HG03439 (cell line): Measurements from ENCODE around the gene KIR2DL3.
"Not testable (repeated sequence)": the region's sequence is repeated elsewhere in the genome, so short reads cannot be mapped to it uniquely, and the experiment has no call there.

Experiments used
- ATAC-seq: cut with Tn5 transposase; IDR thresholded peaks from one replicate; pipeline ENCODE4 v1.9.1; 2021; ENCODE audit warnings: mild to moderate bottlenecking, moderate library complexity; ENCODE audit not compliant: unreplicated experiment

KIR2DL3 gene

GRCh38 chr19:54739587-54740497 is 1.5 kb downstream of the KIR2DL3 start:
- no peak for ATAC-seq

GRCh38 chr19:54741950-54742349 is 3.6 kb downstream of the KIR2DL3 start:
- not testable (repeated sequence) for ATAC-seq

- not testable (repeated sequence) for ATAC-seq
Measured at GRCh38 chr19:54744080-54744479, 5.8 kb downstream of the KIR2DL3 start.

- not testable (repeated sequence) for ATAC-seq
Measured at GRCh38 chr19:54747614-54748322, 9.5 kb downstream of the KIR2DL3 start.

GRCh38 chr19:54750276-54750675 is 12.0 kb downstream of the KIR2DL3 start:
- ATAC-seq: not testable (repeated sequence)

- not testable (repeated sequence) for ATAC-seq
Measured at GRCh38 chr19:54756204-54757110, 18.1 kb downstream of the KIR2DL3 start.

- ATAC-seq: not testable (repeated sequence)
Measured at GRCh38 chr19:54758577-54758976, 20.3 kb downstream of the KIR2DL3 start.

GRCh38 chr19:54764219-54764618 is 25.9 kb downstream of the KIR2DL3 start:
- not testable (repeated sequence) for ATAC-seq

GRCh38 chr19:54766464-54766863 is 28.2 kb downstream of the KIR2DL3 start:
- ATAC-seq: not testable (repeated sequence)

GRCh38 chr19:54769646-54770045 is 31.3 kb downstream of the KIR2DL3 start, which contains the start of gene KIR2DL1:
KIR2DL1 (plus strand) TSS chr19:54769793; CDS start chr19:54769851, 58 bp downstream.
- ATAC-seq: not testable (repeated sequence)

GRCh38 chr19:54770511-54770910 is 32.2 kb downstream of the KIR2DL3 start:
- ATAC-seq: not testable (repeated sequence)

GRCh38 chr19:54771018-54771960 is 33.0 kb downstream of the KIR2DL3 start:
- not testable (repeated sequence) for ATAC-seq

- ATAC-seq: not testable (repeated sequence)
Measured at GRCh38 chr19:54772666-54773065, 34.4 kb downstream of the KIR2DL3 start.

- not testable (repeated sequence) for ATAC-seq
Measured at GRCh38 chr19:54775095-54775815, 36.9 kb downstream of the KIR2DL3 start.

GRCh38 chr19:54775830-54776229 is 37.5 kb downstream of the KIR2DL3 start:
- not testable (repeated sequence) for ATAC-seq

- ATAC-seq: not testable (repeated sequence)
Measured at GRCh38 chr19:54777851-54778250, 39.5 kb downstream of the KIR2DL3 start.

GRCh38 chr19:54778896-54779295 is 40.6 kb downstream of the KIR2DL3 start:
- not testable (repeated sequence) for ATAC-seq

- ATAC-seq: not testable (repeated sequence)
Measured at GRCh38 chr19:54782916-54783315, 44.6 kb downstream of the KIR2DL3 start.
